ENCODE results near the gene TTYH3.
A peak's percentile ranks its signal among the peaks of the same experiment; 100 is the strongest.
"Not testable (repeated sequence)": the region's sequence is repeated elsewhere in the genome, so short reads cannot be mapped to it uniquely, and the experiment has no call there.

TTYH3 gene
- total RNA-seq: 5.9 to 7.8 (median 7.6) reads per million in 3 donors

- peak within 1 kb of the TSS; percentile 58 for H3K4me3 ChIP-seq (ENCODE audit: insufficient read depth, low read depth, low read length, poor library complexity, severe bottlenecking)
- no peaks in the 10 kb centered on the region for H3K27me3 ChIP-seq (replicated peaks; ENCODE audit: control insufficient read depth, insufficient read depth, low read length, poor library complexity, severe bottlenecking)
- DNase-seq: no peak
- no peaks in the 10 kb centered on the region for H3K9me3 ChIP-seq (ENCODE audit: control insufficient read depth, low read length)
- H3K27ac ChIP-seq (ENCODE audit: insufficient read depth, low read length, poor library complexity, severe bottlenecking): peak within 1 kb of the TSS; percentile 63
- H3K4me1 ChIP-seq (ENCODE audit: control insufficient read depth, insufficient read depth, low read length, poor library complexity, severe bottlenecking): peaks cover 24% of the 10 kb centered on the region
- H3K36me3 ChIP-seq (ENCODE audit: control insufficient read depth, insufficient read depth, low read length): no peaks in the 10 kb centered on the region
Measured at GRCh38 chr7:2631946-2632732, at the start of gene TTYH3. Gene TTYH3 (plus strand): TSS chr7:2631986. CDS start chr7:2632156, 170 bp downstream.

- H3K27ac ChIP-seq (ENCODE audit: insufficient read depth, low read length, poor library complexity, severe bottlenecking): no peak overlapping the region
- H3K4me1 ChIP-seq (ENCODE audit: control insufficient read depth, insufficient read depth, low read length, poor library complexity, severe bottlenecking): no peaks in the 10 kb centered on the region
- no peak overlapping the region for H3K4me3 ChIP-seq (ENCODE audit: insufficient read depth, low read depth, low read length, poor library complexity, severe bottlenecking)
- no peak for DNase-seq
- H3K36me3 ChIP-seq (ENCODE audit: control insufficient read depth, insufficient read depth, low read length): no peaks in the 10 kb centered on the region
- no peaks in the 10 kb centered on the region for H3K27me3 ChIP-seq (replicated peaks; ENCODE audit: control insufficient read depth, insufficient read depth, low read length, poor library complexity, severe bottlenecking)
- no peaks in the 10 kb centered on the region for H3K9me3 ChIP-seq (ENCODE audit: control insufficient read depth, low read length)
Measured at GRCh38 chr7:2582006-2582735, 49.6 kb upstream of the TTYH3 start.

- Histone ChIP-seq H3K4me1 (ENCODE audit: control insufficient read depth, insufficient read depth, low read length, poor library complexity, severe bottlenecking) (no peaks in the 10 kb centered on the region), H3K36me3 (ENCODE audit: control insufficient read depth, insufficient read depth, low read length) (no peaks in the 10 kb centered on the region), H3K9me3 (ENCODE audit: control insufficient read depth, low read length) (no peaks in the 10 kb centered on the region), H3K4me3 (ENCODE audit: insufficient read depth, low read depth, low read length, poor library complexity, severe bottlenecking) (no peak overlapping the region), H3K27ac (ENCODE audit: insufficient read depth, low read length, poor library complexity, severe bottlenecking) (no peak overlapping the region), H3K27me3 (replicated peaks; ENCODE audit: control insufficient read depth, insufficient read depth, low read length, poor library complexity, severe bottlenecking) (no peaks in the 10 kb centered on the region)
- no peak for DNase-seq
Measured at GRCh38 chr7:2583798-2584580, 47.8 kb upstream of the TTYH3 start.

- no peak overlapping the region for H3K4me3 ChIP-seq (ENCODE audit: insufficient read depth, low read depth, low read length, poor library complexity, severe bottlenecking)
Measured at GRCh38 chr7:2585446-2585845, 46.3 kb upstream of the TTYH3 start.

GRCh38 chr7:2586326-2587020 lies 45.3 kb upstream of the TTYH3 start:
- H3K9me3 ChIP-seq (ENCODE audit: control insufficient read depth, low read length): no peaks in the 10 kb centered on the region
- peaks cover 5% of the 10 kb centered on the region for H3K36me3 ChIP-seq (ENCODE audit: control insufficient read depth, insufficient read depth, low read length)

More at GRCh38 chr7:2585446-2585845, 46.3 kb upstream of the TTYH3 start:
- DNase-seq: no peak
- no peaks in the 10 kb centered on the region for H3K36me3 ChIP-seq (ENCODE audit: control insufficient read depth, insufficient read depth, low read length)
- no peaks in the 10 kb centered on the region for H3K9me3 ChIP-seq (ENCODE audit: control insufficient read depth, low read length)
- no peak overlapping the region for H3K27ac ChIP-seq (ENCODE audit: insufficient read depth, low read length, poor library complexity, severe bottlenecking)
- H3K4me1 ChIP-seq (ENCODE audit: control insufficient read depth, insufficient read depth, low read length, poor library complexity, severe bottlenecking): no peaks in the 10 kb centered on the region
- no peaks in the 10 kb centered on the region for H3K27me3 ChIP-seq (replicated peaks; ENCODE audit: control insufficient read depth, insufficient read depth, low read length, poor library complexity, severe bottlenecking)

GRCh38 chr7:2587134-2587533 lies 44.7 kb upstream of the TTYH3 start:
- Histone ChIP-seq H3K4me1 (ENCODE audit: control insufficient read depth, insufficient read depth, low read length, poor library complexity, severe bottlenecking) (no peaks in the 10 kb centered on the region), H3K27ac (ENCODE audit: insufficient read depth, low read length, poor library complexity, severe bottlenecking) (no peak overlapping the region), H3K4me3 (ENCODE audit: insufficient read depth, low read depth, low read length, poor library complexity, severe bottlenecking) (no peak overlapping the region), H3K9me3 (ENCODE audit: control insufficient read depth, low read length) (no peaks in the 10 kb centered on the region), H3K36me3 (ENCODE audit: control insufficient read depth, insufficient read depth, low read length) (peaks cover 8% of the 10 kb centered on the region), H3K27me3 (replicated peaks; ENCODE audit: control insufficient read depth, insufficient read depth, low read length, poor library complexity, severe bottlenecking) (no peaks in the 10 kb centered on the region)
- no peak for DNase-seq

More at GRCh38 chr7:2586326-2587020, 45.3 kb upstream of the TTYH3 start:
- no peak overlapping the region for H3K27ac ChIP-seq (ENCODE audit: insufficient read depth, low read length, poor library complexity, severe bottlenecking)
- H3K27me3 ChIP-seq (replicated peaks; ENCODE audit: control insufficient read depth, insufficient read depth, low read length, poor library complexity, severe bottlenecking): no peaks in the 10 kb centered on the region
- DNase-seq: no peak
- H3K4me1 ChIP-seq (ENCODE audit: control insufficient read depth, insufficient read depth, low read length, poor library complexity, severe bottlenecking): no peaks in the 10 kb centered on the region
- H3K4me3 ChIP-seq (ENCODE audit: insufficient read depth, low read depth, low read length, poor library complexity, severe bottlenecking): no peak overlapping the region

- Histone ChIP-seq H3K4me3 (ENCODE audit: insufficient read depth, low read depth, low read length, poor library complexity, severe bottlenecking) (no peak overlapping the region), H3K36me3 (ENCODE audit: control insufficient read depth, insufficient read depth, low read length) (peaks cover 14% of the 10 kb centered on the region), H3K27me3 (replicated peaks; ENCODE audit: control insufficient read depth, insufficient read depth, low read length, poor library complexity, severe bottlenecking) (no peaks in the 10 kb centered on the region), H3K4me1 (ENCODE audit: control insufficient read depth, insufficient read depth, low read length, poor library complexity, severe bottlenecking) (no peaks in the 10 kb centered on the region), H3K9me3 (ENCODE audit: control insufficient read depth, low read length) (no peaks in the 10 kb centered on the region), H3K27ac (ENCODE audit: insufficient read depth, low read length, poor library complexity, severe bottlenecking) (no peak overlapping the region)
- DNase-seq: no peak
Measured at GRCh38 chr7:2587778-2588177, 44.0 kb upstream of the TTYH3 start.

- Histone ChIP-seq H3K4me1 (ENCODE audit: control insufficient read depth, insufficient read depth, low read length, poor library complexity, severe bottlenecking) (no peaks in the 10 kb centered on the region), H3K27ac (ENCODE audit: insufficient read depth, low read length, poor library complexity, severe bottlenecking) (no peak overlapping the region), H3K9me3 (ENCODE audit: control insufficient read depth, low read length) (no peaks in the 10 kb centered on the region), H3K4me3 (ENCODE audit: insufficient read depth, low read depth, low read length, poor library complexity, severe bottlenecking) (no peak overlapping the region), H3K27me3 (replicated peaks; ENCODE audit: control insufficient read depth, insufficient read depth, low read length, poor library complexity, severe bottlenecking) (no peaks in the 10 kb centered on the region), H3K36me3 (ENCODE audit: control insufficient read depth, insufficient read depth, low read length) (peaks cover 16% of the 10 kb centered on the region)
- no peak for DNase-seq
Measured at GRCh38 chr7:2589341-2589740, 42.4 kb upstream of the TTYH3 start.

GRCh38 chr7:2589941-2590340 lies 41.8 kb upstream of the TTYH3 start:
- peaks cover 16% of the 10 kb centered on the region for H3K36me3 ChIP-seq (ENCODE audit: control insufficient read depth, insufficient read depth, low read length)
- H3K9me3 ChIP-seq (ENCODE audit: control insufficient read depth, low read length); H3K4me3 ChIP-seq (ENCODE audit: insufficient read depth, low read depth, low read length, poor library complexity, severe bottlenecking); H3K27me3 ChIP-seq (replicated peaks; ENCODE audit: control insufficient read depth, insufficient read depth, low read length, poor library complexity, severe bottlenecking); DNase-seq; H3K27ac ChIP-seq (ENCODE audit: insufficient read depth, low read length, poor library complexity, severe bottlenecking); H3K4me1 ChIP-seq (ENCODE audit: control insufficient read depth, insufficient read depth, low read length, poor library complexity, severe bottlenecking): not testable (repeated sequence)
